K562 (cell line): Measurements from ENCODE around the gene NRF1. TPM values are rescaled to one million over a fixed set of nuclear protein-coding genes. Genes with fewer than 3 reads are reported as not detected.

Experiments used
- ATAC-seq: fragments of 200-7000 bp; cut with Tn5 transposase; 3 replicates; pipeline ENCODE4 v1.9.1; 2020; ENCODE audit warnings: moderate library complexity
- BruUV-seq: library from RNA; stranded (reverse); fragments of 400-500 nt; replicated peaks from 2 replicates; lab custom pipeline; 2021; lab: Mats Ljungman, UMichigan
- CTCF ChIA-PET: fragments of 300-600 bp; formaldehyde crosslinking; extraction: SDS; loops from one replicate; lab custom pipeline; 2021; ENCODE audit warnings: low intra/inter-chr PET ratio; lab: Yijun Ruan, JAX
- POLR2A ChIA-PET: fragments of 300-600, 350-650 bp; sonication (Branson Sonifier 250); formaldehyde crosslinking; extraction: SDS; loops from one replicate; lab custom pipeline; 2021; ENCODE audit warnings: antibody characterized with exemption, inconsistent platforms; lab: Yijun Ruan, JAX
- DNase-seq, 4 experiments: peaks; one replicate each; pipeline versions ENCODE4 v3.0.0 to v3.0.0-alpha.2; 2011 to 2018; ENCODE audit warnings: low spot score in 3 of 4, mixed read lengths in 3 of 4; ENCODE audit errors: extremely low read depth in 1 of 4
- FAIRE-seq: peaks from 2 replicates; lab custom pipeline; 2011; peaks lifted over from hg19 to GRCh38; lab: Jason Lieb, UNC
- H2AFZ ChIP-seq: 2 replicates; pipeline ENCODE4 v1.6.0; 2011; ENCODE audit warnings: low read depth, low read length, control low read depth, inconsistent platforms
- H3K27ac ChIP-seq: fragments of 200-600 bp; 3 replicates; pipeline ENCODE4 v1.8.0; 2011; ENCODE audit warnings: low read depth, mild to moderate bottlenecking, control low read depth, inconsistent platforms, low read length, moderate library complexity, mixed read lengths; ENCODE audit errors: extremely low read depth
- H3K27me3 ChIP-seq, 2 experiments: fragments of 300-600 bp in 1 of 2; 2 replicates in 1 of 2; 3 replicates in 1 of 2; pipeline versions ENCODE4 v1.6.0 to v1.8.0; 2011; ENCODE audit warnings: inconsistent platforms in 2 of 2, low read length in 2 of 2, mild to moderate bottlenecking in 1 of 2, mixed read lengths in 1 of 2, moderate library complexity in 1 of 2; ENCODE audit not compliant: control insufficient read depth in 2 of 2, insufficient read depth in 2 of 2
- H3K36me3 ChIP-seq: fragments of 300-600 bp; 3 replicates; pipeline ENCODE4 v1.8.0; 2011; ENCODE audit warnings: mild to moderate bottlenecking, low read length, inconsistent platforms; ENCODE audit not compliant: control insufficient read depth, insufficient read depth
- H3K4me1 ChIP-seq, 2 experiments: fragments of 200-600 bp in 1 of 2; replicated peaks in 1 of 2; 2 replicates in 1 of 2; 3 replicates in 1 of 2; pipeline versions ENCODE4 v1.5.1 to v1.8.0; 2011; ENCODE audit warnings: inconsistent platforms in 2 of 2, low read length in 2 of 2, mild to moderate bottlenecking in 1 of 2, mixed read lengths in 1 of 2, moderate library complexity in 1 of 2; ENCODE audit not compliant: control insufficient read depth in 2 of 2, insufficient read depth in 2 of 2
- H3K4me2 ChIP-seq: 2 replicates; pipeline ENCODE4 v1.6.1; 2011; ENCODE audit warnings: low read length, control low read depth, inconsistent platforms, mixed read lengths; ENCODE audit not compliant: insufficient read depth
- H3K4me3 ChIP-seq: fragments of 200-600 bp; sonication (generic), shearing (Covaris generic); 2 replicates; pipeline ENCODE4 v1.5.1; 2016; ENCODE audit warnings: control low read depth, inconsistent platforms
- H3K79me2 ChIP-seq: fragments of 200-600 bp; 3 replicates; pipeline ENCODE4 v1.8.0; 2011; ENCODE audit warnings: low read length, inconsistent platforms; ENCODE audit not compliant: control insufficient read depth, insufficient read depth
- H3K9ac ChIP-seq, 2 experiments: 2 replicates each; pipeline versions ENCODE4 v1.6.0 to v1.6.1; 2011; ENCODE audit warnings: low read depth in 2 of 2, low read length in 2 of 2, control low read depth in 1 of 2, inconsistent platforms in 1 of 2, mild to moderate bottlenecking in 1 of 2, mixed read lengths in 1 of 2; ENCODE audit not compliant: insufficient read depth in 1 of 2
- H3K9me1 ChIP-seq: one replicate; pipeline ENCODE4 v1.6.0; 2011; ENCODE audit warnings: inconsistent platforms, mild to moderate bottlenecking, low read length, moderate library complexity; ENCODE audit not compliant: control insufficient read depth, insufficient read depth
- H3K9me3 ChIP-seq: replicated peaks from 2 replicates; pipeline ENCODE4 v1.5.1; 2011; ENCODE audit warnings: low read depth, low read length, inconsistent platforms; ENCODE audit not compliant: control insufficient read depth, insufficient read depth
- H4K20me1 ChIP-seq: replicated peaks from 2 replicates; pipeline ENCODE4 v1.6.1; 2011; ENCODE audit warnings: low read length, inconsistent platforms, mixed read lengths; ENCODE audit not compliant: control insufficient read depth, insufficient read depth
- ARID4B ChIP-seq: sonication (generic); formaldehyde crosslinking; IDR thresholded peaks from 2 replicates; pipeline ENCODE4 v1.8.0; 2022; ENCODE audit warnings: mild to moderate bottlenecking, missing genetic modification reagents
- WHSC1 ChIP-seq: IDR thresholded peaks from one replicate; pipeline ENCODE4 v1.6.1; 2012; ENCODE audit warnings: low read length, control low read depth, inconsistent platforms
- WGBS: fragments of 100-300 bp; shearing (Covaris generic); methylation state at CpG from one replicate; pipeline ENCODE4 v1.1.6; 2016; ENCODE audit warnings: low coverage, mixed read lengths; ENCODE audit not compliant: insufficient coverage; ENCODE audit errors: missing lambda C conversion rate; 5-methylcytosine and 5-hydroxymethylcytosine counted together
- in situ Hi-C: fragments of 300-500 bp; cut with MboI; formaldehyde crosslinking; loops from 4 replicates; pipeline ENCODE4 v1.15.0; 2018; ENCODE audit warnings: inconsistent platforms, mixed read lengths
- intact Hi-C: fragments of 100-400 bp; cut with micrococcal nuclease; formaldehyde crosslinking; loops from 2 replicates; pipeline ENCODE4 v1.14.2; 2022
- polyA plus RNA-seq, 8 experiments: library from polyadenylated mRNA; depleted of rRNA in 4 of 8; stranded (reverse) in 5 of 8; unstranded in 3 of 8; fragments of >200 nt; fragmentation: Nextera tagmentation in 2 of 8; fragmentation: Illumina TruSeq in 1 of 8; extraction: Ambion mirVana in 2 of 8; extraction: Trizol in 1 of 8; gene quantifications; 2 replicates each; pipeline versions ENCODE4 v1.2.1 to v1.2.3, GENCODE V29; 2011 to 2014; ENCODE audit warnings: inconsistent platforms in 1 of 8, missing spikeins in 1 of 8
- total RNA-seq, 7 experiments: library from RNA; depleted of rRNA in 6 of 7; stranded (reverse); fragments of >200 nt in 6 of 7; fragmentation: Illumina TruSeq in 2 of 7; extraction: Trizol in 2 of 7; gene quantifications; 2 replicates each; pipeline versions ENCODE4 v1.2.1 to v1.2.3, GENCODE V29; 2011 to 2021; ENCODE audit warnings: low replicate concordance in 1 of 7

NRF1 gene
- total and polyA plus RNA-seq, 9 of the 15 experiments (the other 6 are each of a cell fraction or from before 2014, with no cell fraction given) = 8.6 to 28.8 (median 20.3) TPM

DNA sequence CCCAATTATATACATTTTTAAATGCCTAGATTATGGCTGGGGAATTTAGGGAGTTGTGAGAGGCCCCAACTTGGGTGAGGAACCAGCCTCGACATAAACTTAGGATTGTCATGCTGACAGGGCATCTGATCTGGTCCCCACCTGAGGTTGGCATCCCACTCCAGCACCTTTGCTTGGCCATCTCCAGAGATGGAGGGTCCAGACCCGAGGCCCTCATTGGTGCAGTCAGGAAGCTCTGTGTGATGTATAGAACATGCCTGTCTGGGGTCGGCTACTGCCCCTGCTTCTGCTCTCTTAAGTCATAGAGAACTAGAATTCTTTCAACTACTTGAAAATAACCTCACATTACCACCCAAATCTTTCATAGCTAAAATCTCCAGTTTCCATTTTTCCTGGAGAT is 153.8 kb downstream of the NRF1 start:
- intact Hi-C loops (no loop called here), in situ Hi-C loops (no loop called here)
- peaks cover 12% of the 10 kb centered on the region; the same call in 2 of the 3 replicates for H3K36me3 ChIP-seq
- BruUV-seq = no TSS peak
- no peaks in the 10 kb centered on the region for H4K20me1 ChIP-seq
- H3K4me3 ChIP-seq = no peak overlapping the region
- no peak overlapping the region for H2AFZ ChIP-seq
- no peaks in the 10 kb centered on the region for H3K9me1 ChIP-seq
- H3K4me1 ChIP-seq = peaks cover 37 to 60% of the 10 kb centered on the region in 2 experiments
- no peak overlapping the region for H3K9ac ChIP-seq
- H3K4me2 ChIP-seq = no peak overlapping the region
- H3K9me3 ChIP-seq = no peaks in the 10 kb centered on the region
- H3K27ac ChIP-seq = no peak overlapping the region
- TF ChIP-seq ARID4B (CRISPR knock-in tag) (no peak), WHSC1 (peak; percentile 67)
- WGBS = 83% methylated on average over 3 of the region's 3 CpGs
- FAIRE-seq = no peak
- no peak for DNase-seq
- ChIA-PET POLR2A (interaction anchor here (0.6 to 1.6 kb wide), 4 partner anchors 11 to 59 kb away, joined by 3 to 5 read pairs (median 3); no protein-coding TSS in a partner anchor), CTCF (no interaction called here)
- H3K79me2 ChIP-seq = peaks cover 14% of the 10 kb centered on the region
- ATAC-seq = no peak
- no peaks in the 10 kb centered on the region for H3K27me3 ChIP-seq
